IMR-90 (cell line): ENCODE measurements around the gene VPS39. TPM values are rescaled to one million over a fixed set of nuclear protein-coding genes. Genes with fewer than 3 reads are reported as not detected.

ENCODE experiments used
- ATAC-seq: fragments of 200-7000 bp; cut with Tn5 transposase; 2 replicates; pipeline ENCODE4 v1.9.1; 2020; ENCODE audit warnings: low read depth, mild to moderate bottlenecking, moderate library complexity
- BruUV-seq: library from RNA; stranded (reverse); fragments of 400-500 nt; replicated peaks from 2 replicates; lab custom pipeline; 2021; lab: Mats Ljungman, UMichigan
- CTCF ChIA-PET: fragments of 300-600 bp; formaldehyde crosslinking; extraction: SDS; loops from one replicate; lab custom pipeline; 2021; ENCODE audit warnings: antibody characterized with exemption; lab: Yijun Ruan, JAX
- POLR2A ChIA-PET: fragments of 300-600 bp; sonication (Branson Sonifier 250); formaldehyde crosslinking; loops from one replicate; lab custom pipeline; 2022; ENCODE audit warnings: antibody characterized with exemption; ENCODE audit not compliant: unreplicated experiment; lab: Charles Lee
- DNase-seq: peaks from one replicate; pipeline ENCODE4 v3.0.0; 2013
- H2AFZ ChIP-seq: replicated peaks from 2 replicates; pipeline ENCODE3; 2013; ENCODE audit warnings: low read length, mild to moderate bottlenecking; ENCODE audit not compliant: poor library complexity
- H2AK5ac ChIP-seq: 2 replicates; pipeline ENCODE4 v1.6.1; 2013; ENCODE audit warnings: low read depth, low read length, inconsistent platforms
- H2AK9ac ChIP-seq: replicated peaks from 2 replicates; pipeline ENCODE3; 2013; ENCODE audit warnings: mild to moderate bottlenecking, low read depth, low read length, moderate library complexity; ENCODE audit not compliant: poor library complexity
- H2BK120ac ChIP-seq: 2 replicates; pipeline ENCODE4 v1.6.1; 2013; ENCODE audit warnings: low read depth, low read length, inconsistent platforms
- H2BK15ac ChIP-seq: 3 replicates; pipeline ENCODE4 v1.6.1; 2013; ENCODE audit warnings: low read depth, low read length, inconsistent platforms
- H2BK20ac ChIP-seq: 2 replicates; pipeline ENCODE4 v1.6.1; 2013; ENCODE audit warnings: low read depth, mild to moderate bottlenecking, inconsistent platforms, low read length, moderate library complexity
- H2BK5ac ChIP-seq: 2 replicates; pipeline ENCODE4 v1.6.1; 2013; ENCODE audit warnings: mild to moderate bottlenecking, low read depth, low read length, inconsistent platforms; ENCODE audit not compliant: poor library complexity, severe bottlenecking
- H3K14ac ChIP-seq: replicated peaks from 2 replicates; pipeline ENCODE4 v1.6.1; 2013; ENCODE audit warnings: low read depth, low read length, inconsistent platforms
- H3K18ac ChIP-seq: 2 replicates; pipeline ENCODE4 v1.6.1; 2013; ENCODE audit warnings: low read depth, low read length, control low read depth
- H3K23ac ChIP-seq: 2 replicates; pipeline ENCODE4 v1.6.1; 2013; ENCODE audit warnings: low read depth, low read length, inconsistent platforms
- H3K27ac ChIP-seq: 2 replicates; pipeline ENCODE4 v1.5.1; 2013; ENCODE audit warnings: mild to moderate bottlenecking, control low read depth, low read length; ENCODE audit not compliant: insufficient read depth
- H3K27me3 ChIP-seq: 2 replicates; pipeline ENCODE4 v1.6.1; 2013; ENCODE audit warnings: low read length; ENCODE audit not compliant: control insufficient read depth, insufficient read depth
- H3K36me3 ChIP-seq: 2 replicates; pipeline ENCODE4 v1.6.1; 2013; ENCODE audit warnings: low read length, mixed read lengths; ENCODE audit not compliant: control insufficient read depth, insufficient read depth
- H3K4ac ChIP-seq: 2 replicates; pipeline ENCODE4 v1.6.1; 2013; ENCODE audit warnings: low read depth, low read length, inconsistent platforms
- H3K4me1 ChIP-seq: 2 replicates; pipeline ENCODE4 v1.6.1; 2013; ENCODE audit warnings: low read length, mixed read lengths; ENCODE audit not compliant: control insufficient read depth, insufficient read depth
- H3K4me2 ChIP-seq: 2 replicates; pipeline ENCODE4 v1.6.1; 2013; ENCODE audit warnings: low read depth, mild to moderate bottlenecking, control low read depth, low read length, moderate library complexity
- H3K4me3 ChIP-seq: 2 replicates; pipeline ENCODE4 v1.5.1; 2013; ENCODE audit warnings: low read depth, mild to moderate bottlenecking, control low read depth, low read length, moderate library complexity; ENCODE audit not compliant: insufficient read depth
- H3K56ac ChIP-seq: 2 replicates; pipeline ENCODE4 v1.6.1; 2013; ENCODE audit warnings: low read length, inconsistent platforms; ENCODE audit not compliant: insufficient read depth; ENCODE audit errors: extremely low read depth
- H3K79me1 ChIP-seq, 2 experiments: 2 replicates each; pipeline ENCODE4 v1.6.1; 2013; ENCODE audit warnings: low read length in 2 of 2, inconsistent platforms in 1 of 2, low read depth in 1 of 2
- H3K9ac ChIP-seq: 2 replicates; pipeline ENCODE4 v1.6.1; 2013; ENCODE audit warnings: low read depth, low read length, control low read depth
- H3K9me1 ChIP-seq: 2 replicates; pipeline ENCODE4 v1.6.1; 2013; ENCODE audit warnings: low read length, inconsistent platforms; ENCODE audit not compliant: insufficient read depth
- H3K9me3 ChIP-seq: 2 replicates; pipeline ENCODE4 v1.6.1; 2013; ENCODE audit warnings: low read length; ENCODE audit not compliant: control insufficient read depth, insufficient read depth
- H4K20me1 ChIP-seq: 2 replicates; pipeline ENCODE4 v1.6.1; 2013; ENCODE audit warnings: low read length, inconsistent platforms; ENCODE audit not compliant: insufficient read depth
- H4K5ac ChIP-seq: 2 replicates; pipeline ENCODE4 v1.6.1; 2013; ENCODE audit warnings: mild to moderate bottlenecking, low read depth, low read length, control low read depth
- H4K8ac ChIP-seq, 2 experiments: 2 replicates each; pipeline ENCODE4 v1.6.1; 2013; ENCODE audit warnings: low read depth in 2 of 2, low read length in 2 of 2, control low read depth in 1 of 2, inconsistent platforms in 1 of 2
- H4K91ac ChIP-seq: 2 replicates; pipeline ENCODE4 v1.6.1; 2013; ENCODE audit warnings: low read depth, low read length, inconsistent platforms; ENCODE audit not compliant: insufficient read depth
- CHD1 ChIP-seq: IDR thresholded peaks from 2 replicates; pipeline ENCODE4 v1.6.1; 2012; ENCODE audit warnings: low read depth, low read length, improper control_type of control experiment
- FOS ChIP-seq: fragments of 150-350 bp; IDR thresholded peaks from 2 replicates; pipeline ENCODE4 v1.6.1; 2016; ENCODE audit warnings: low read depth, low read length
- MXI1 ChIP-seq: IDR thresholded peaks from 2 replicates; pipeline ENCODE4 v1.6.1; 2012; ENCODE audit warnings: low read depth, mild to moderate bottlenecking, low read length, moderate library complexity, borderline replicate concordance
- NFE2L2 ChIP-seq: fragments of 150-350 bp; IDR thresholded peaks from 2 replicates; pipeline ENCODE4 v1.6.1; 2016; ENCODE audit warnings: low read depth, mild to moderate bottlenecking, low read length
- POLR2A ChIP-seq: IDR thresholded peaks from 2 replicates; pipeline ENCODE4 v1.6.1; 2012; ENCODE audit warnings: mild to moderate bottlenecking, low read depth, low read length
- RCOR1 ChIP-seq: IDR thresholded peaks from 2 replicates; pipeline ENCODE4 v1.6.1; 2012; ENCODE audit warnings: mild to moderate bottlenecking, low read length, improper control_type of control experiment; ENCODE audit not compliant: insufficient replicate concordance
- RFX5 ChIP-seq: IDR thresholded peaks from 2 replicates; pipeline ENCODE4 v1.8.0; 2012; ENCODE audit warnings: low read depth, mild to moderate bottlenecking, low read length, moderate library complexity
- USF2 ChIP-seq: fragments of 150-350 bp; IDR thresholded peaks from 2 replicates; pipeline ENCODE4 v1.6.1; 2017; ENCODE audit warnings: mild to moderate bottlenecking, antibody characterized with exemption, low read length, low read depth
- WGBS, 2 experiments: methylation state at CpG; one replicate each; pipeline versions ENCODE4 v1.1.5 to v1.1.7; 2013; ENCODE audit warnings: missing lambda C conversion rate in 2 of 2; ENCODE audit not compliant: insufficient read length in 1 of 2; ENCODE audit errors: extremely low coverage in 2 of 2; 5-methylcytosine and 5-hydroxymethylcytosine counted together
- dilution Hi-C: fragments of 300-500 bp; cut with HindIII; formaldehyde crosslinking; loops from one replicate; pipeline ENCODE4 v1.14.3; 2018; ENCODE audit warnings: low sequenced_read_pairs; ENCODE audit not compliant: unreplicated experiment
- in situ Hi-C: fragments of 300-500 bp; cut with MboI; formaldehyde crosslinking; loops from 3 replicates; pipeline ENCODE4 v1.14.3; 2019; ENCODE audit warnings: low sequenced_read_pairs, inconsistent platforms, mixed read lengths
- intact Hi-C: fragments of 100-400 bp; cut with micrococcal nuclease; formaldehyde crosslinking; loops from 2 replicates; pipeline ENCODE4 v1.10.0; 2022
- polyA plus RNA-seq, 3 experiments: library from polyadenylated mRNA; depleted of rRNA; stranded (reverse); fragments of >200 nt; gene quantifications; 2 replicates each; pipeline ENCODE4 v1.2.3, GENCODE V29; 2012; ENCODE audit warnings: low replicate concordance in 1 of 3
- total RNA-seq: library from RNA; depleted of rRNA; stranded (reverse); fragments of >200 nt; gene quantifications from 2 replicates; pipeline ENCODE4 v1.2.3, GENCODE V29; 2012

VPS39 gene
- total and polyA plus RNA-seq, 2 of the 4 experiments (the other 2 are of a cell fraction), result 49.7 to 52.2 TPM

GRCh38 chr15:42140383-42141070, 67.6 kb downstream of the VPS39 start (continued):
- TF ChIP-seq USF2 (no peak), FOS (no peak), RFX5 (no peak), CHD1 (no peak)

GRCh38 chr15:42139596-42139995, 68.5 kb downstream of the VPS39 start:
- Histone ChIP-seq H3K9me3 (peaks cover 3% of the 10 kb centered on the region; the same call in 1 of the 2 replicates), H4K5ac (no peak overlapping the region), H3K4me2 (no peak overlapping the region), H3K56ac (no peak overlapping the region), H2AK5ac (no peak overlapping the region), H3K18ac (no peak overlapping the region), H3K9ac (no peak overlapping the region), H4K91ac (no peak overlapping the region), H2BK120ac (no peak overlapping the region), H4K20me1 (no peaks in the 10 kb centered on the region), H2AK9ac (no peak overlapping the region), H3K79me1 (no peaks in the 10 kb centered on the region), H2BK5ac (no peak overlapping the region), H4K8ac (no peak overlapping the region), H3K4me1 (no peaks in the 10 kb centered on the region), H3K27me3 (peaks cover 48% of the 10 kb centered on the region), H3K4ac (no peak overlapping the region), H2BK20ac (no peak overlapping the region), H3K23ac (no peak overlapping the region), H2BK15ac (no peak overlapping the region), H2AFZ (no peak overlapping the region), H3K36me3 (no peaks in the 10 kb centered on the region), H3K4me3 (no peak overlapping the region), H3K9me1 (no peaks in the 10 kb centered on the region), H3K27ac (no peak overlapping the region), H3K14ac (no peak overlapping the region)
- TF ChIP-seq RFX5, result no peak
- no peak for TF ChIP-seq MXI1
- no peak for TF ChIP-seq CHD1
- TF ChIP-seq NFE2L2, result no peak
- TF ChIP-seq POLR2A, result no peak
- TF ChIP-seq RCOR1, result no peak
- CTCF ChIA-PET, result no interaction called here
- ATAC-seq (no peak), DNase-seq (no peak)
- no TSS peak for BruUV-seq
- in situ Hi-C loops (no loop called here), intact Hi-C loops (loop anchor here (5.0 kb wide), 1 partner anchor 52 kb away; no protein-coding TSS in a partner anchor), dilution Hi-C loops (no loop called here)
- POLR2A ChIA-PET, result no interaction called here
- WGBS, 2 experiments, result 67% methylated on average over 1 of the region's 6 CpGs; no CpG with 5 or more reads in 1 of the 2 experiments
